H1 (cell line): ENCODE data around the gene CDRT4. TPM values are rescaled to one million over a fixed set of nuclear protein-coding genes. Genes with fewer than 3 reads are reported as not detected.

Experiments used
- CTCF ChIA-PET: fragments of 300-600 bp; sonication (Branson Sonifier 250); formaldehyde crosslinking; loops from one replicate; lab custom pipeline; 2021; ENCODE audit not compliant: partially characterized antibody; lab: Charles Lee
- POLR2A ChIA-PET: fragments of 300-600 bp; sonication (Branson Sonifier 250); formaldehyde crosslinking; loops from one replicate; lab custom pipeline; 2021; ENCODE audit warnings: inconsistent platforms; ENCODE audit not compliant: partially characterized antibody; lab: Charles Lee
- DNase-seq, 2 experiments: peaks; one replicate each; pipeline versions ENCODE4 v3.0.0 to v3.0.0-alpha.2; 2010 to 2022; ENCODE audit warnings: low spot score in 2 of 2, low read depth in 1 of 2, mixed read lengths in 1 of 2
- FAIRE-seq: peaks from 2 replicates; lab custom pipeline; 2011; peaks lifted over from hg19 to GRCh38; lab: Jason Lieb, UNC
- H2AFZ ChIP-seq: 2 replicates; pipeline ENCODE4 v1.8.1; 2012; ENCODE audit warnings: low read length, inconsistent platforms
- H2AK5ac ChIP-seq: 2 replicates; pipeline ENCODE4 v1.6.1; 2013; ENCODE audit warnings: low read depth, low read length
- H2BK120ac ChIP-seq: replicated peaks from 2 replicates; pipeline ENCODE3; 2013; ENCODE audit warnings: low read depth, low read length, inconsistent platforms
- H2BK12ac ChIP-seq: 2 replicates; pipeline ENCODE4 v1.6.1; 2013; ENCODE audit warnings: low read depth, low read length
- H2BK15ac ChIP-seq: 2 replicates; pipeline ENCODE4 v1.6.1; 2013; ENCODE audit warnings: low read length
- H2BK20ac ChIP-seq: 2 replicates; pipeline ENCODE4 v1.6.1; 2013; ENCODE audit warnings: low read length
- H2BK5ac ChIP-seq: 2 replicates; pipeline ENCODE4 v1.6.1; 2013; ENCODE audit warnings: low read depth, low read length
- H3K14ac ChIP-seq: 2 replicates; pipeline ENCODE4 v1.6.1; 2013; ENCODE audit warnings: inconsistent platforms; ENCODE audit not compliant: insufficient read length
- H3K18ac ChIP-seq: 2 replicates; pipeline ENCODE4 v1.6.1; 2013; ENCODE audit warnings: low read length; ENCODE audit errors: extremely low read depth
- H3K23ac ChIP-seq: 2 replicates; pipeline ENCODE4 v1.6.1; 2013; ENCODE audit warnings: inconsistent platforms; ENCODE audit not compliant: insufficient read length
- H3K23me2 ChIP-seq: 2 replicates; pipeline ENCODE4 v1.6.1; 2013; ENCODE audit warnings: low read depth, low read length
- H3K27ac ChIP-seq: 2 replicates; pipeline ENCODE4 v1.6.1; 2011; ENCODE audit warnings: low read depth, low read length, inconsistent platforms
- H3K27me3 ChIP-seq, 4 experiments: replicated peaks in 1 of 4; 1 replicate in 1 of 4; 2 replicates in 3 of 4; pipeline versions ENCODE4 v1.6.1 to v1.8.1; 2011 to 2013; ENCODE audit warnings: low read length in 3 of 4, mild to moderate bottlenecking in 3 of 4, inconsistent platforms in 2 of 4, mixed read lengths in 2 of 4, moderate library complexity in 1 of 4; ENCODE audit not compliant: control insufficient read depth in 3 of 4, insufficient read depth in 3 of 4; ENCODE audit errors: extremely low read depth in 1 of 4
- H3K36me3 ChIP-seq, 4 experiments: 2 replicates each; pipeline versions ENCODE4 v1.6.1 to v1.8.1; 2011 to 2013; ENCODE audit warnings: mild to moderate bottlenecking in 4 of 4, low read length in 3 of 4, moderate library complexity in 2 of 4, control low read depth in 1 of 4, inconsistent platforms in 1 of 4; ENCODE audit not compliant: insufficient read depth in 4 of 4, control insufficient read depth in 2 of 4
- H3K4ac ChIP-seq: replicated peaks from 2 replicates; pipeline ENCODE3; 2013; ENCODE audit warnings: low read length, low read depth, mixed read lengths, inconsistent platforms; ENCODE audit not compliant: insufficient read length
- H3K4me1 ChIP-seq, 4 experiments: replicated peaks in 1 of 4; 1 replicate in 1 of 4; 2 replicates in 3 of 4; pipeline versions ENCODE4 v1.6.1 to v1.8.1; 2011 to 2013; ENCODE audit warnings: low read length in 3 of 4, inconsistent platforms in 2 of 4, mixed read lengths in 1 of 4; ENCODE audit not compliant: insufficient read depth in 4 of 4, control insufficient read depth in 3 of 4
- H3K4me2 ChIP-seq, 2 experiments: 2 replicates each; pipeline versions ENCODE4 v1.6.1 to v1.8.1; 2011 to 2013; ENCODE audit warnings: low read depth in 2 of 2, low read length in 2 of 2, control low read depth in 1 of 2, inconsistent platforms in 1 of 2, mild to moderate bottlenecking in 1 of 2; ENCODE audit not compliant: insufficient read depth in 1 of 2
- H3K4me3 ChIP-seq, 4 experiments: fragments of 200-600, 300-600 bp in 1 of 4; sonication (generic), shearing (Covaris generic), sonication (Bioruptor Twin) in 1 of 4; 2 replicates each; pipeline versions ENCODE4 v1.5.1 to v1.8.1; 2011 to 2016; ENCODE audit warnings: low read length in 4 of 4, low read depth in 3 of 4, control low read depth in 2 of 4, inconsistent platforms in 2 of 4, mild to moderate bottlenecking in 2 of 4, mixed read lengths in 1 of 4, moderate library complexity in 1 of 4; ENCODE audit not compliant: insufficient read depth in 2 of 4; ENCODE audit errors: extremely low read depth in 1 of 4
- H3K56ac ChIP-seq: replicated peaks from 2 replicates; pipeline ENCODE3; 2013; ENCODE audit warnings: low read depth, mild to moderate bottlenecking, mixed read lengths, low read length, inconsistent platforms; ENCODE audit not compliant: insufficient read length
- H3K79me1 ChIP-seq: 2 replicates; pipeline ENCODE4 v1.6.1; 2013; ENCODE audit warnings: low read depth, low read length, control low read depth
- H3K79me2 ChIP-seq, 2 experiments: 2 replicates each; pipeline versions ENCODE4 v1.6.1 to v1.8.1; 2012 to 2013; ENCODE audit warnings: low read length in 2 of 2, mild to moderate bottlenecking in 2 of 2, inconsistent platforms in 1 of 2; ENCODE audit not compliant: insufficient read depth in 2 of 2, control insufficient read depth in 1 of 2
- H3K9ac ChIP-seq, 4 experiments: replicated peaks in 1 of 4; 1 replicate in 1 of 4; 2 replicates in 3 of 4; pipeline versions ENCODE4 v1.6.1 to v1.8.1; 2011 to 2013; ENCODE audit warnings: low read depth in 3 of 4, low read length in 3 of 4, control low read depth in 2 of 4, mild to moderate bottlenecking in 2 of 4, moderate library complexity in 2 of 4, inconsistent platforms in 1 of 4; ENCODE audit errors: extremely low read depth in 1 of 4
- H3K9me3 ChIP-seq, 2 experiments: 2 replicates each; pipeline versions ENCODE4 v1.6.1 to v1.8.1; 2012 to 2013; ENCODE audit warnings: mild to moderate bottlenecking in 2 of 2, moderate library complexity in 2 of 2, control low read depth in 1 of 2, inconsistent platforms in 1 of 2, low read depth in 1 of 2, low read length in 1 of 2, mixed read lengths in 1 of 2; ENCODE audit not compliant: insufficient read depth in 2 of 2
- H4K20me1 ChIP-seq, 2 experiments: replicated peaks in 1 of 2; 2 replicates each; pipeline versions ENCODE3 to v1.8.1; 2011 to 2013; ENCODE audit warnings: inconsistent platforms in 2 of 2, low read length in 2 of 2, mild to moderate bottlenecking in 1 of 2; ENCODE audit not compliant: insufficient read depth in 2 of 2, control insufficient read depth in 1 of 2
- H4K5ac ChIP-seq: 2 replicates; pipeline ENCODE4 v1.6.1; 2013; ENCODE audit warnings: low read length, low read depth, mixed read lengths, inconsistent platforms; ENCODE audit not compliant: insufficient read length
- H4K8ac ChIP-seq: 2 replicates; pipeline ENCODE4 v1.8.0; 2013; ENCODE audit warnings: mild to moderate bottlenecking, moderate library complexity, low read length, inconsistent platforms; ENCODE audit not compliant: insufficient read depth; ENCODE audit errors: extremely low read depth
- H4K91ac ChIP-seq: replicated peaks from 2 replicates; pipeline ENCODE3; 2013; ENCODE audit warnings: low read length, mixed read lengths, inconsistent platforms; ENCODE audit not compliant: insufficient read length
- BCL11A ChIP-seq, 2 experiments: IDR thresholded peaks; one replicate each; pipeline ENCODE4 v1.6.1; 2011; ENCODE audit warnings: low read depth in 2 of 2, low read length in 2 of 2, mild to moderate bottlenecking in 2 of 2
- CBX5 ChIP-seq: fragments of 300-800, 300-1000 bp; sonication (generic); IDR thresholded peaks from 2 replicates; pipeline ENCODE4 v1.7.1; 2016; ENCODE audit warnings: antibody characterized with exemption, low read length, low read depth
- EZH2 ChIP-seq: fragments of 200-600 bp; sonication (generic); IDR thresholded peaks from 2 replicates; pipeline ENCODE4 v1.7.1; 2012; ENCODE audit warnings: low read depth, mild to moderate bottlenecking, moderate library complexity, low read length, inconsistent platforms; ENCODE audit not compliant: severe bottlenecking
- SP1 ChIP-seq: IDR thresholded peaks from 2 replicates; pipeline ENCODE4 v1.6.1; 2011; ENCODE audit warnings: low read depth, low read length
- TBP ChIP-seq: IDR thresholded peaks from 2 replicates; pipeline ENCODE4 v1.6.1; 2011; ENCODE audit warnings: low read depth, low read length, improper control_type of control experiment
- TCF12 ChIP-seq: IDR thresholded peaks from 2 replicates; pipeline ENCODE4 v1.6.1; 2011; ENCODE audit warnings: low read depth, mild to moderate bottlenecking, low read length
- WGBS, 2 experiments: shearing (Covaris generic) in 1 of 2; methylation state at CpG; one replicate each; pipeline versions ENCODE4 v1.1.6 to v1.1.7; 2013 to 2015; ENCODE audit warnings: low lambda C conversion rate in 2 of 2, mixed read lengths in 2 of 2, inconsistent platforms in 1 of 2, low coverage in 1 of 2, missing lambda C conversion rate in 1 of 2; ENCODE audit not compliant: insufficient replicate concordance in 2 of 2, insufficient coverage in 1 of 2, insufficient read length in 1 of 2; ENCODE audit errors: extremely low coverage in 1 of 2, missing lambda C conversion rate in 1 of 2; 5-methylcytosine and 5-hydroxymethylcytosine counted together
- polyA plus RNA-seq, 7 experiments: library from polyadenylated mRNA; depleted of rRNA in 3 of 7; stranded (reverse) in 5 of 7; unstranded in 2 of 7; fragments of >200 nt in 5 of 7; fragments of 200-250 nt in 2 of 7; gene quantifications; 1 replicate in 5 of 7; 2 replicates in 1 of 7; 4 replicates in 1 of 7; pipeline versions ENCODE4 v1.2.1 to v1.2.3, GENCODE V29; 2011 to 2013; ENCODE audit warnings: missing spikeins in 2 of 7, mixed read lengths in 2 of 7
- total RNA-seq: library from RNA; stranded (reverse); fragmentation: NEBNext Ultra II Directional; extraction: Animal tissue kit (Norgen Biotek cat#: 25700); gene quantifications from 2 replicates; pipeline ENCODE4 v1.2.1, GENCODE V29; 2021

Gene CDRT4
- total and polyA plus RNA-seq, 2 of the 8 experiments (the other 6 are each of a cell fraction or from before 2014, with no cell fraction given) = 2.6 to 5.6 TPM

- H2AK5ac ChIP-seq = no peak overlapping the region
- no peak overlapping the region for H2BK120ac ChIP-seq
- no peak overlapping the region for H3K18ac ChIP-seq
- H4K8ac ChIP-seq = no peak overlapping the region
- FAIRE-seq (no peak), DNase-seq (no peak)
- no peaks in the 10 kb centered on the region for H3K23me2 ChIP-seq
- no peak overlapping the region for H4K91ac ChIP-seq
- ChIA-PET POLR2A (no interaction called here), CTCF (interaction anchor here (1.1 to 2.0 kb wide), 4 partner anchors 10 to 251 kb away, joined by 3 to 4 read pairs (median 3); no protein-coding TSS in a partner anchor)
- H2BK12ac ChIP-seq = no peak overlapping the region
- H3K79me2 ChIP-seq = no peaks in the 10 kb centered on the region
- H2AFZ ChIP-seq = no peak overlapping the region
- peaks cover 0 to 7% (median 1%) of the 10 kb centered on the region in 4 experiments; a peak in 2 of 8 replicates for H3K36me3 ChIP-seq
- H4K20me1 ChIP-seq = no peaks in the 10 kb centered on the region
- 92% methylated on average over 5 of the region's 5 CpGs; no CpG with 5 or more reads in 1 of the 2 experiments for WGBS, 2 experiments
- peaks cover 2% of the 10 kb centered on the region; the same call in 1 of the 2 replicates for H3K79me1 ChIP-seq
- H4K5ac ChIP-seq = no peak overlapping the region
- H3K56ac ChIP-seq = no peak overlapping the region
- no peak overlapping the region for H3K27ac ChIP-seq
- no peak overlapping the region for H3K4ac ChIP-seq
- no peak overlapping the region for H2BK20ac ChIP-seq
- H3K14ac ChIP-seq = no peak overlapping the region
- no peak overlapping the region for H3K23ac ChIP-seq
- no peaks in the 10 kb centered on the region for H3K9me3 ChIP-seq
- no peak overlapping the region for H2BK15ac ChIP-seq
- H3K9ac ChIP-seq = no peak overlapping the region
- H3K4me1 ChIP-seq = no peaks in the 10 kb centered on the region
- no peak overlapping the region for H2BK5ac ChIP-seq
- no peaks in the 10 kb centered on the region for H3K27me3 ChIP-seq
- H3K4me3 ChIP-seq = no peak overlapping the region
- no peak overlapping the region for H3K4me2 ChIP-seq
- TF ChIP-seq BCL11A (IDR thresholded peaks at IDR 0.05; ENCODE audit: low read depth in 2 of 2, low read length in 2 of 2) (no peak), SP1 (no peak), TBP (no peak), CBX5 (no peak), EZH2 (no peak), TCF12 (no peak)
These were observed 41.7 kb upstream of the CDRT4 start for GRCh38 chr17:15509095-15509494.
